K562 (cell line): ENCODE measurements around the gene ABAT.

Source experiments
- CTCF ChIP-seq, 3 experiments: IDR thresholded peaks in 2 of 3; conservative IDR thresholded peaks in 1 of 3; 2 replicates each; pipeline ENCODE4 v1.5.1; 2011 to 2012; ENCODE audit warnings: low read length in 3 of 3, mild to moderate bottlenecking in 3 of 3, control low read depth in 2 of 3, improper control_type of control experiment in 1 of 3, inconsistent platforms in 1 of 3, low read depth in 1 of 3, mixed read lengths in 1 of 3, moderate library complexity in 1 of 3; ENCODE audit not compliant: insufficient read depth in 2 of 3
- DIDO1 ChIP-seq: fragments of 450-650 bp; IDR thresholded peaks from 2 replicates; pipeline ENCODE4 v1.6.1; 2016; ENCODE audit warnings: low read depth, missing biosample characterization, missing genetic modification characterization
- E2F1 ChIP-seq: sonication (generic); formaldehyde crosslinking; IDR thresholded peaks from 2 replicates; pipeline ENCODE4 v1.8.1; 2023; ENCODE audit warnings: mild to moderate bottlenecking, missing genetic modification reagents, moderate library complexity
- FOXP1 ChIP-seq: sonication (generic); formaldehyde crosslinking; IDR thresholded peaks from 2 replicates; pipeline ENCODE4 v1.8.0; 2022; ENCODE audit warnings: mild to moderate bottlenecking, missing genetic modification reagents
- HNRNPL ChIP-seq: fragments of 200-400 bp; formaldehyde crosslinking; IDR thresholded peaks from 2 replicates; pipeline ENCODE4 v1.6.1; 2017; ENCODE audit warnings: low read depth, mild to moderate bottlenecking, low read length
- MCM7 ChIP-seq, 2 experiments: fragments of 450-650 bp; IDR thresholded peaks; 2 replicates each; pipeline ENCODE4 v1.6.1; 2016 to 2018
- POLR2AphosphoS2 ChIP-seq: IDR thresholded peaks from 2 replicates; pipeline ENCODE4 v1.6.1; 2012; ENCODE audit warnings: low read length, improper control_type of control experiment
- RNF2 ChIP-seq: sonication (generic); IDR thresholded peaks from 2 replicates; pipeline ENCODE4 v1.6.1; 2016
- SIN3A ChIP-seq, 2 experiments: fragments of 150-350 bp in 1 of 2; IDR thresholded peaks; 2 replicates each; pipeline ENCODE4 v1.6.1; 2011 to 2016; ENCODE audit warnings: borderline replicate concordance in 2 of 2, low read depth in 2 of 2, low read length in 2 of 2, mild to moderate bottlenecking in 2 of 2, moderate library complexity in 2 of 2; ENCODE audit not compliant: control insufficient read depth in 1 of 2
- TAF1 ChIP-seq: IDR thresholded peaks from 2 replicates; pipeline ENCODE4 v1.6.1; 2011; ENCODE audit warnings: mild to moderate bottlenecking, low read length, moderate library complexity; ENCODE audit not compliant: insufficient read depth, control insufficient read depth, severe bottlenecking; ENCODE audit errors: extremely low read depth
- TEAD2 ChIP-seq: fragments of 450-650 bp; IDR thresholded peaks from 2 replicates; pipeline ENCODE4 v1.6.1; 2016; ENCODE audit warnings: missing genetic modification characterization, control low read depth, missing compliant biosample characterization
- ZNF224 ChIP-seq: sonication (generic); formaldehyde crosslinking; IDR thresholded peaks from 2 replicates; pipeline ENCODE4 v1.8.0; 2022; ENCODE audit warnings: mild to moderate bottlenecking, missing genetic modification reagents
- ZNF354B ChIP-seq: fragments of 250-450 bp; sonication (Bioruptor Pico); IDR thresholded peaks from 2 replicates; pipeline ENCODE4 v1.4.0; 2020
- ZNF639 ChIP-seq, 2 experiments: fragments of 200-800 bp in 1 of 2; sonication (Bioruptor generic) in 1 of 2; sonication (generic) in 1 of 2; formaldehyde crosslinking in 1 of 2; IDR thresholded peaks in 1 of 2; conservative IDR thresholded peaks in 1 of 2; 2 replicates each; pipeline versions ENCODE4 v1.5.0 to v1.6.1; 2016 to 2020; ENCODE audit warnings: missing compliant biosample characterization in 1 of 2, missing genetic modification characterization in 1 of 2, missing genetic modification reagents in 1 of 2

- TF ChIP-seq CTCF (IDR thresholded peaks at IDR 0.05 in 2 of 3, conservative IDR thresholded peaks at IDR 0.05 in 1 of 3; ENCODE audit: insufficient read depth in 2 of 3, low read depth in 1 of 3, low read length in 3 of 3) (peak; percentile 96 to 100 (median 100)), FOXP1 (CRISPR knock-in tag) (no peak), E2F1 (CRISPR knock-in tag) (no peak), SIN3A (IDR thresholded peaks at IDR 0.05; ENCODE audit: borderline replicate concordance in 2 of 2, control insufficient read depth in 1 of 2, low read depth in 2 of 2, low read length in 2 of 2) (no peak), TAF1 (no peak), POLR2AphosphoS2 (no peak), DIDO1 (tag) (no peak), ZNF224 (CRISPR knock-in tag) (no peak), HNRNPL (no peak), RNF2 (no peak), ZNF639 (CRISPR knock-in tag; conservative IDR thresholded peaks at IDR 0.05 in 1 of 2, IDR thresholded peaks at IDR 0.05 in 1 of 2) (no peak), TEAD2 (no peak), ZNF354B (CRISPR knock-in tag) (no peak), MCM7 (IDR thresholded peaks at IDR 0.05) (no peak)
These were observed 39.3 kb upstream of the ABAT start for GRCh38 chr16:8634991-8635736.
